ENCODE measurements around the gene RBMS3. TPM values are rescaled to one million over a fixed set of nuclear protein-coding genes. Genes with fewer than 3 reads are reported as not detected.

Gene RBMS3
- total RNA-seq, 1 donor from 2014 or later, result 3.8 TPM

DNA sequence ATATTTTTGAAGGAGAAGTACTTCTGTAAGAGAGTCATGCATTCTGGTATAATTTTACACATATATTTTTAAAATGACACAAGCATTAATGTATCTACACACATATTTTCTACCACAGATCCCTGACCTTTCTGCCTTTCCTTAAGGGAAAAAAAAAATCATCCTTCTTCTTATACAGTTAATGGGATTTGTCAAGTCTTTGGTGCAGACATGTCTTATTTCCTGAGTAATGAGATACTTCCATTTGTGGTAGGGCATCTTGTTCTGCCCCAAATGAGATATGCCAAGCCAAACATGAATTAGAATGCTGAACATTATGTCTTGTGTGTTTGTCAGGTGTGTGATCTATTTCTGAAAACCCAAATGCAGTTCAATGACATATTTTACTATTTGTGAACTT is 329.9 kb downstream of the RBMS3 start:
- Mint-ChIP-seq H3K27ac (no peak overlapping the region), H3K36me3 (ENCODE audit: insufficient read depth) (no peaks in the 10 kb centered on the region), H3K27me3 (no peaks in the 10 kb centered on the region), H3K4me3 (ENCODE audit: low read depth) (no peak overlapping the region), H3K9me3 (ENCODE audit: low read depth) (peaks cover 1% of the 10 kb centered on the region), H3K4me1 (ENCODE audit: low read depth) (peaks cover 4% of the 10 kb centered on the region)
- TF ChIP-seq, protein P1, sequence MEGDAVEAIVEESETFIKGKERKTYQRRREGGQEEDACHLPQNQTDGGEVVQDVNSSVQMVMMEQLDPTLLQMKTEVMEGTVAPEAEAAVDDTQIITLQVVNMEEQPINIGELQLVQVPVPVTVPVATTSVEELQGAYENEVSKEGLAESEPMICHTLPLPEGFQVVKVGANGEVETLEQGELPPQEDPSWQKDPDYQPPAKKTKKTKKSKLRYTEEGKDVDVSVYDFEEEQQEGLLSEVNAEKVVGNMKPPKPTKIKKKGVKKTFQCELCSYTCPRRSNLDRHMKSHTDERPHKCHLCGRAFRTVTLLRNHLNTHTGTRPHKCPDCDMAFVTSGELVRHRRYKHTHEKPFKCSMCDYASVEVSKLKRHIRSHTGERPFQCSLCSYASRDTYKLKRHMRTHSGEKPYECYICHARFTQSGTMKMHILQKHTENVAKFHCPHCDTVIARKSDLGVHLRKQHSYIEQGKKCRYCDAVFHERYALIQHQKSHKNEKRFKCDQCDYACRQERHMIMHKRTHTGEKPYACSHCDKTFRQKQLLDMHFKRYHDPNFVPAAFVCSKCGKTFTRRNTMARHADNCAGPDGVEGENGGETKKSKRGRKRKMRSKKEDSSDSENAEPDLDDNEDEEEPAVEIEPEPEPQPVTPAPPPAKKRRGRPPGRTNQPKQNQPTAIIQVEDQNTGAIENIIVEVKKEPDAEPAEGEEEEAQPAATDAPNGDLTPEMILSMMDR (IDR thresholded peaks at IDR 0.05; ENCODE audit: unreplicated experiment), result no peak
- DNase-seq (ENCODE audit: low spot score, unreplicated experiment), result no peak

DNA sequence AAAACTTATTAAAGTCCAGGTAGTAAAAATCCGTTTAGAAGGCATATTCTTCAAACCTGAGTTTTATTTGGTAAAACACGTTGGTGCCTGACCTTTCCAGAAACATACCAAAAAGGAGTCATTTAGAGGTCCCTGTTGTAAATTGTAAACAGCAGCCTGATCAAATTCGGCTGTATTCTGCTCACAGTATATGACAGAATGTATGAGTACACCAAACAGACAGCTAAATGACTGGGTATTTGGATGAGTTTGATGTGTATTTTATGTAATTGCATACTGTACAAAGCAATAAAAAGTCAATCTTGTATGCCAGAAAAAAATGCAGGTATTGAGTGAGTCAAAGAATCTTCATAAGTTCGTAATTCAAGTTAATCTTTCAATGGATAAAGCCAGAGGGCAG is 330.4 kb downstream of the RBMS3 start:
- no peak for DNase-seq (ENCODE audit: low spot score, unreplicated experiment)
- Mint-ChIP-seq H3K4me1 (ENCODE audit: low read depth) (peaks cover 4% of the 10 kb centered on the region), H3K4me3 (ENCODE audit: low read depth) (no peak overlapping the region), H3K9me3 (ENCODE audit: low read depth) (peaks cover 3% of the 10 kb centered on the region), H3K36me3 (ENCODE audit: insufficient read depth) (no peaks in the 10 kb centered on the region), H3K27me3 (no peaks in the 10 kb centered on the region), H3K27ac (no peak overlapping the region)
- TF ChIP-seq, protein P1 (IDR thresholded peaks at IDR 0.05; ENCODE audit: unreplicated experiment), result no peak

GRCh38 chr3:29612536-29612935 is 331.7 kb downstream of the RBMS3 start:
- Mint-ChIP-seq H3K27ac (no peak overlapping the region), H3K9me3 (ENCODE audit: low read depth) (peaks cover 3% of the 10 kb centered on the region), H3K27me3 (no peaks in the 10 kb centered on the region), H3K4me3 (ENCODE audit: low read depth) (no peak overlapping the region), H3K36me3 (ENCODE audit: insufficient read depth) (no peaks in the 10 kb centered on the region), H3K4me1 (ENCODE audit: low read depth) (peaks cover 4% of the 10 kb centered on the region)
- TF ChIP-seq, protein P1 (IDR thresholded peaks at IDR 0.05; ENCODE audit: unreplicated experiment), result no peak
- DNase-seq (ENCODE audit: low spot score, unreplicated experiment), result no peak

DNA sequence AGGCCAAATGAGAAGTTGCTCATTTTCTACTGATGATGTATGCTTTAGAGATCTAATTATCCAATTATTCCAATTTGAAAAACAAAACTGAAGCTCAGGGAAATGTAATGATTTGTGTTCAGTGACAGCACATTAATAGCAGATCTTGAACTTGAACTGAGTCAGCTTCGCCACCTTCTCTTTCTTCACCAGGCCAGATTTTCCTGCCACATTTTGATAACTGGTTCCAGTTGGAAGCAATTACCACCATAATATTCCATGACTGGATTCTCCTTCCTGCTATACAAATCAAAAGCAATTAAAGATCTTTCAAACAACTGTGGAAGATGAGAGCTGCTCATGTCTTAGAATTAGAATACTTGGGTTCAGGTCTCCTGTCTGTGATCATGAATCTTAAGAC is 334.1 kb downstream of the RBMS3 start:
- no peak for DNase-seq (ENCODE audit: low spot score, unreplicated experiment)
- peaks cover 3% of the 10 kb centered on the region for H3K9me3 Mint-ChIP-seq (ENCODE audit: low read depth)
- H3K4me1 Mint-ChIP-seq (ENCODE audit: low read depth), result no peaks in the 10 kb centered on the region
- TF ChIP-seq, protein P1 (IDR thresholded peaks at IDR 0.05; ENCODE audit: unreplicated experiment), result no peak
- H3K36me3 Mint-ChIP-seq (ENCODE audit: insufficient read depth), result no peaks in the 10 kb centered on the region
- no peaks in the 10 kb centered on the region for H3K27me3 Mint-ChIP-seq
- H3K4me3 Mint-ChIP-seq (ENCODE audit: low read depth), result no peak overlapping the region
- H3K27ac Mint-ChIP-seq, result no peak overlapping the region

DNA sequence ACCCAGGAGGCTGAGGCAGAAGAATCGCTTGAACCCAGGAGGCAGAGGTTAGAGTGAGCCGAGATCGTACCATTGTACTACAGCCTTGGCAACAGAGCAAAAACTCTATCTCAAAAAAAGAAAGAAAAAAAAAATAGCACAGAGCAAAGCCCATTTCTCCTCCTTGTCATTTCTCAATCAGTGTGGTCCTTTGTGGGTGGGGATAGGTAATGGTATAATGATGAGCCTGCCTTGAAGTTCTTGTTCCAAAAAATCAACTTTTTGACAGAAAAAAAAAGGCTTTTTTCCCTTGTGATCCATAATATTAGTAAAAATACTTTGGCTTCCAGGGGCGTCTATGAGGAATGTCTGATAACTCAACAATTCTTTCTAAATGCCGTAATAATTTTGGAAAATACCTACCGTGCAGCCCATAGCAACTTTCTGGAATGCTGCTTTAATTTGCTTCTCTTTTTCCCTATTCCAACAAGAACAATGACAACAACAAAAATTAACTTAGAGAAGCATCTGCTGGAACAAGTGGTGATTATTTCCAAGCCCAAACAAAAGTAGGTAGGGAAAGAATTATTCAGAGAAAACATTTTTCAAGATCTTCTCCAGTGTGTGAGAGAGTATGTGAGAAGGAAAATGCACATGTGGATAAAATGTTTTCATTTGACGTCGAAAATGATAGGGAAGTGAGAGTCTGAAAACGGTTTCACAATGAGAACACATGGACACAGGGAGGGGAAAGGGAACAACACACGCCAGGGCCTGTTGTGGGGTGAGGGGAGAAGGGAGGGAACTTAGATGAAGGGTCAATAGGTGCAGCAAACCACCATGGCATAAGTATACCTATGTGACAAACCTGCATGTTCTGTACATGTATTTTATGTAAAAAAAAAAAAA is 337.8 kb downstream of the RBMS3 start:
- Mint-ChIP-seq H3K27me3 (no peaks in the 10 kb centered on the region), H3K4me1 (ENCODE audit: low read depth) (no peaks in the 10 kb centered on the region), H3K36me3 (ENCODE audit: insufficient read depth) (no peaks in the 10 kb centered on the region), H3K27ac (no peak overlapping the region), H3K9me3 (ENCODE audit: low read depth) (peaks cover 3% of the 10 kb centered on the region), H3K4me3 (ENCODE audit: low read depth) (no peak overlapping the region)
- TF ChIP-seq, protein P1 (IDR thresholded peaks at IDR 0.05; ENCODE audit: unreplicated experiment), result no peak
- no peak for DNase-seq (ENCODE audit: low spot score, unreplicated experiment)
